Karpas-422 (cell line): ENCODE measurements around the gene C6orf52. TPM values are rescaled to one million over a fixed set of nuclear protein-coding genes. Genes with fewer than 3 reads are reported as not detected.

Source experiments
- DNase-seq: peaks from one replicate; pipeline ENCODE4 v3.0.0-alpha.2; 2015
- H2AFZ ChIP-seq: fragments of 200-600 bp; sonication (generic); 2 replicates; pipeline ENCODE4 v1.6.1; 2014; ENCODE audit warnings: antibody characterized with exemption, low read length, mixed read lengths
- H3K27ac ChIP-seq: fragments of 200-600 bp; sonication (generic); 2 replicates; pipeline ENCODE4 v1.5.1; 2014; ENCODE audit warnings: mild to moderate bottlenecking, low read length, moderate library complexity
- H3K27me3 ChIP-seq: fragments of 200-600 bp; sonication (generic); 2 replicates; pipeline ENCODE4 v1.6.1; 2014; ENCODE audit warnings: low read length, mixed read lengths
- H3K36me3 ChIP-seq: fragments of 200-600 bp; sonication (generic); 2 replicates; pipeline ENCODE4 v1.6.1; 2014; ENCODE audit warnings: low read length, mixed read lengths; ENCODE audit not compliant: insufficient read depth
- H3K4me1 ChIP-seq: fragments of 200-600 bp; sonication (generic); 2 replicates; pipeline ENCODE4 v1.6.1; 2014; ENCODE audit warnings: mild to moderate bottlenecking, low read length, mixed read lengths
- H3K4me2 ChIP-seq: fragments of 200-600 bp; sonication (generic); 2 replicates; pipeline ENCODE4 v1.6.1; 2014; ENCODE audit warnings: low read length, low read depth, mild to moderate bottlenecking; ENCODE audit not compliant: poor library complexity, severe bottlenecking
- H3K4me3 ChIP-seq: fragments of 200-600 bp; sonication (generic); 2 replicates; pipeline ENCODE4 v1.5.1; 2014; ENCODE audit warnings: mild to moderate bottlenecking, antibody characterized with exemption, low read length, mixed read lengths
- H3K79me2 ChIP-seq: fragments of 200-600 bp; sonication (generic); 2 replicates; pipeline ENCODE4 v1.6.1; 2014; ENCODE audit warnings: mild to moderate bottlenecking, low read length, mixed read lengths
- H3K9ac ChIP-seq: fragments of 200-600 bp; sonication (generic); 2 replicates; pipeline ENCODE4 v1.6.0; 2014; ENCODE audit warnings: low read length
- H3K9me2 ChIP-seq: fragments of 200-600 bp; sonication (generic), shearing (Covaris generic); replicated peaks from 2 replicates; pipeline ENCODE4 v1.6.0; 2014; ENCODE audit warnings: mild to moderate bottlenecking, low read length, moderate library complexity; ENCODE audit not compliant: insufficient read depth
- H3K9me3 ChIP-seq: fragments of 300-700, 200-600 bp; sonication (generic); 2 replicates; pipeline ENCODE4 v1.6.1; 2014; ENCODE audit warnings: low read length, mixed read lengths
- H4K20me1 ChIP-seq: fragments of 200-600 bp; sonication (generic); 2 replicates; pipeline ENCODE4 v1.6.1; 2014; ENCODE audit warnings: mild to moderate bottlenecking, antibody characterized with exemption, low read length, low read depth; ENCODE audit not compliant: insufficient read depth
- small RNA-seq: library from RNA; depleted of rRNA; stranded (forward); fragments of <200 nt; gene quantifications from one replicate; pipeline ENCODE3, GENCODE V24; 2014
- total RNA-seq: library from RNA; depleted of rRNA; stranded (reverse); fragments of >200 nt; shearing (Covaris generic); gene quantifications from 2 replicates; pipeline ENCODE4 v1.2.3, GENCODE V29; 2014; ENCODE audit warnings: low replicate concordance; rRNA removed

The C6orf52 gene
- total RNA-seq, 1 experiment from 2014 or later = not detected

DNA sequence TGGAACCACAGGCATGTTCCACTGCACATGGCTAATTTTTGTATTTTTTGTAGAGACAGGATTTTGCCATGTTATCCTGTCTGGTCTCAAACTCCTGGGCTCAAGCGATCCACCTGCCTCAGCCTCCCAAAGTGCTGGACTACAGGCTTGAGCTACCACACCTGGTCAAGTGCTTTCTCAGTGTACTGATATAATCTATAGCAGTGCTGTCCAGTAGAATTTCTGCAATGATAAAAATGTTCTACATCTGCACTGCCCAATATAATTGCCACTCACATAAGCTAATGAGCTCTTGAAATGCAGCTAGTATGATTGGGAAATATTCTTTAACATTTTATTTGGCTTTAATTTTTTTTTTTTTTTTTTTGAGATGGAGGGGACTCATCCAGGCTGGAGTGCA, 64.2 kb downstream of the C6orf52 start:
- H4K20me1 ChIP-seq = no peaks in the 10 kb centered on the region
- H3K4me1 ChIP-seq = no peaks in the 10 kb centered on the region
- no peak overlapping the region for H3K27ac ChIP-seq
- H3K9me2 ChIP-seq = no peaks in the 10 kb centered on the region
- peaks cover 6% of the 10 kb centered on the region; the same call in 1 of the 2 replicates for H3K36me3 ChIP-seq
- no peaks in the 10 kb centered on the region for H3K27me3 ChIP-seq
- no peak overlapping the region for H2AFZ ChIP-seq
- H3K9ac ChIP-seq = no peak overlapping the region
- no peak overlapping the region for H3K4me2 ChIP-seq
- no peak overlapping the region for H3K4me3 ChIP-seq
- no peak for DNase-seq
- H3K9me3 ChIP-seq = no peaks in the 10 kb centered on the region
- no peaks in the 10 kb centered on the region for H3K79me2 ChIP-seq

DNA sequence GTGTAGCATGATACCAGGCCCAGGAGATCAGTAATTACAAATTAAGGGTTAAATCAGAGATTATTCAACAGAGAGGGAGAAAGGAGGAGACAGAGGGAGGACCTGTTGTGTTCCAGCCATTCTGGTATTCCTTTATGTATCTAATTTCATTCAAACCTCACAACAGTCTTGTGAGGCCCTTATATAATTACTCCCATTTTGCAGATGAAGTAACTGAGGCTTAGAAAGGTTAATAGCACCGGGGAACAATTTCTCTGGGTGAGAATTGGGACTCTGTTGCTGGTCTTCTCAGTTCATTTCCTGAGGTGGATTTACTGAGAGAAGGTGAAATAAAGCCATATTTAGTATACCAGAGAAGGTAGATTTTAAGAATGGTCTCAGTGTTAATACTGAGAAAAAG, 66.6 kb downstream of the C6orf52 start:
- Histone ChIP-seq H3K9ac (no peak overlapping the region), H3K9me2 (no peaks in the 10 kb centered on the region), H3K36me3 (peaks cover 9% of the 10 kb centered on the region; the same call in 1 of the 2 replicates), H3K9me3 (no peaks in the 10 kb centered on the region), H3K79me2 (no peaks in the 10 kb centered on the region), H4K20me1 (no peaks in the 10 kb centered on the region), H3K27ac (no peak overlapping the region), H2AFZ (no peak overlapping the region), H3K27me3 (no peaks in the 10 kb centered on the region), H3K4me3 (no peak overlapping the region), H3K4me2 (no peak overlapping the region), H3K4me1 (no peaks in the 10 kb centered on the region)
- DNase-seq = no peak

DNA sequence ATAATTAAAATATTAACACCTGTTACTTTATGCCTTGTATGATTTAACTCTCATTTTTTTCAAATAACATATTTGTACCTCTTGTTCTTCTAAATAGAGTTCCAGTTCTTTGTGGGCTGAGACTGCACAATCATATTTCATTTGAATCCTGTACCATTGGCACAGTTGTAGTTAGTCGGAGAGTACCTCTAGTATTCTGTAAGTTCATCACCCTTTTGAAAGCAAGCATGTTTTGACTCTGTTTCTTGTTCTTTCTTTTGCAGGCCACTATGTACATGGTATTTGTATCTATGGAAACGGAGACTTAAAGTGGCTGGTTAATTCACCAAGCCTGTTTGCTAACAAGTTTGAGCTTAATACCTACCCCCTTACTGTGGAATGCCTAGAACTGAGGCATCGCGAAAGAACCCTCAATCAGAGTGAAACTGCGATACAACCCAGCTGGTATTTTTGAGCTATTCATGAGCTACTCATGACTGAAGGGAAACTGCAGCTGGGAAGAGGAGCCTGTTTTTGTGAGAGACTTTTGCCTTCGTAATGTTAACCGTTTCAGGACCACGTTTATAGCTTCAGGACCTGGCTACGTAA, 68.2 kb downstream of the C6orf52 start:
- Histone ChIP-seq H3K27me3 (no peaks in the 10 kb centered on the region), H3K36me3 (peaks cover 20% of the 10 kb centered on the region)

DNA sequence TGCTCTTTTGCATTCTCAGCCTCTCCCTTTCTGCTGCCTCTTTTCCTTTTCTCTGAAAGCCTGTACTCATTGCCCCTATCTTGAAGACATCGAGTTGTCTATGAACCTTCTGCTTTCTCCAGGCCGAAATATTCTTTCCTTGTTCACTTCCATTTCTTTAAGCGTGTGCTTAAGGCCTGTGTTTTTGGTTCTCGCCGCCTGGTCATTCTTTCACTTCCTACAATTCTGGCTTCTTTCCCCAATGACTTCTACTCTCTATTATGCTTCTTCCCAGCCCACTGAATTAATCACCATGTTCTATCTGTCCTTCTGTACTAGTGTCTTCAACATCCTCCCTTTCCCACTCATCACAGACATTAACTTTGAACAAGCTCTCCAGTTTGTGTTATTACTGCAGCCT, 69.6 kb downstream of the C6orf52 start:
- Histone ChIP-seq H3K4me1 (no peaks in the 10 kb centered on the region), H3K4me2 (no peak overlapping the region), H4K20me1 (no peaks in the 10 kb centered on the region), H2AFZ (no peak overlapping the region), H3K9me3 (no peaks in the 10 kb centered on the region), H3K79me2 (no peaks in the 10 kb centered on the region), H3K27ac (no peak overlapping the region), H3K9me2 (no peaks in the 10 kb centered on the region), H3K4me3 (no peak overlapping the region), H3K36me3 (peaks cover 22% of the 10 kb centered on the region), H3K27me3 (no peaks in the 10 kb centered on the region), H3K9ac (no peak overlapping the region)
- DNase-seq = no peak

More for the DNA sequence above, 68.2 kb downstream of the C6orf52 start:
- Histone ChIP-seq H3K4me1 (no peaks in the 10 kb centered on the region), H3K4me2 (no peak overlapping the region), H3K9me3 (no peaks in the 10 kb centered on the region), H2AFZ (no peak overlapping the region), H4K20me1 (no peaks in the 10 kb centered on the region), H3K4me3 (no peak overlapping the region), H3K27ac (no peak overlapping the region), H3K9me2 (no peaks in the 10 kb centered on the region), H3K79me2 (no peaks in the 10 kb centered on the region), H3K9ac (no peak overlapping the region)
- no peak for DNase-seq

DNA sequence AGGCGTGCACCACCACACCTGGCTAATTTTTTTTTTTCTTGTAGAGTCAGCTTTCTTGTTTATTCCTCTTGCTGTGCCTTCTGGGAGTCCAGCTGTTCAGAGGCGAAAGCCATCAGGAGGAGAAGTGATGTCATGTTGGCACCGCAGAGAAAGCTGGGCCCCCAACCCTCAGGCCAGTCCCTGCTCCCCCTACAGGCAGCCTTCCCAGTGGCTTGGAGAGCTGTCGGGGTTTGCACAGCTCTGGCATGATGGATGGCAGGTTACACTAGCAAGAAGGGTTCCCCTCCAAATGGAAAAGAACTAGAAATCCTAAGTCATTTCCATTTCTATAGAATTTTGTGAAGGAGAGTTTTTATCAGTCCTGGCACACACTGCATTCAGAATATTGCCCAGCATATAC, 72.6 kb downstream of the C6orf52 start:
- H3K36me3 ChIP-seq = peaks cover 22% of the 10 kb centered on the region
- DNase-seq = no peak
- peaks cover 9% of the 10 kb centered on the region for H3K79me2 ChIP-seq
- no peaks in the 10 kb centered on the region for H3K4me1 ChIP-seq
- no peaks in the 10 kb centered on the region for H3K9me3 ChIP-seq
- H2AFZ ChIP-seq = no peak overlapping the region
- no peaks in the 10 kb centered on the region for H3K9me2 ChIP-seq
- no peak overlapping the region for H3K27ac ChIP-seq
- no peaks in the 10 kb centered on the region for H4K20me1 ChIP-seq
- H3K9ac ChIP-seq = no peak overlapping the region
- no peak overlapping the region for H3K4me3 ChIP-seq
- H3K4me2 ChIP-seq = no peak overlapping the region
- no peaks in the 10 kb centered on the region for H3K27me3 ChIP-seq

Small RNAs within 50 kb of the gene (small RNA-seq; reads per million reads assigned to genes)
- gene RF00019 = not detected

Other genes with a start within 250 kb of the C6orf52 start
- 15.1 and 21.3 TPM in 2 replicates for gene GCNT2, start 173.3 kb downstream of the C6orf52 start, total RNA-seq
- gene PAK1IP1, start 356 bp upstream of the C6orf52 start, total RNA-seq = 12.3 and 14.3 TPM in 2 replicates
- 70.9 and 94.1 TPM in 2 replicates for gene TMEM14C, start 28.5 kb upstream of the C6orf52 start, total RNA-seq
- gene TMEM14B, start 53.2 kb upstream of the C6orf52 start, total RNA-seq = 81.0 and 121 TPM in 2 replicates
- not detected in 2 replicates for gene MAK, start 143.9 kb upstream of the C6orf52 start, total RNA-seq
- not detected in 2 replicates for gene GCM2, start 187.4 kb upstream of the C6orf52 start, total RNA-seq
- 0.11 TPM in 1 of 2 replicates, not detected in the other for gene SYCP2L, start 192.4 kb upstream of the C6orf52 start, total RNA-seq